ENCODE data around the gene COQ8A.

GRCh38 chr1:226908913-226909312 is 31.2 kb upstream of the COQ8A start:
- no peak for TF ChIP-seq CTCF (IDR thresholded peaks at IDR 0.05)
- no peak for TF ChIP-seq EP300 (IDR thresholded peaks at IDR 0.05)
- TF ChIP-seq POLR2A (IDR thresholded peaks at IDR 0.05) = no peak
- no peak for TF ChIP-seq POLR2AphosphoS5 (IDR thresholded peaks at IDR 0.05)

Measured in gastroesophageal sphincter (tissue), 3 donors.